PC-9 (cell line): Measurements from ENCODE around the gene CLMN. TPM values are rescaled to one million over a fixed set of nuclear protein-coding genes. Genes with fewer than 3 reads are reported as not detected.

Source experiments
- BruUV-seq: library from RNA; stranded (reverse); fragments of 400-500 nt; replicated peaks from 2 replicates; lab custom pipeline; 2021; lab: Mats Ljungman, UMichigan
- CTCF ChIA-PET: fragments of 300-600 bp; sonication (Branson Sonifier 250); formaldehyde crosslinking; loops from one replicate; lab custom pipeline; 2022; ENCODE audit warnings: antibody characterized with exemption; lab: Charles Lee
- POLR2A ChIA-PET: fragments of 300-600 bp; sonication (Branson Sonifier 250); formaldehyde crosslinking; loops from one replicate; lab custom pipeline; 2022; ENCODE audit warnings: antibody characterized with exemption; ENCODE audit not compliant: unreplicated experiment; lab: Charles Lee
- DNase-seq, 2 experiments: peaks; one replicate each; pipeline versions ENCODE4 v3.0.0 to v3.0.0-alpha.2; 2015 to 2022; ENCODE audit warnings: mixed read lengths in 1 of 2
- H2AFZ ChIP-seq: fragments of 200-600 bp; sonication (generic); 2 replicates; pipeline ENCODE4 v1.8.1; 2017; ENCODE audit warnings: antibody characterized with exemption
- H3F3A ChIP-seq: fragments of 200-600 bp; sonication (generic); 2 replicates; pipeline ENCODE4 v1.8.1; 2017; ENCODE audit warnings: antibody characterized with exemption, mild to moderate bottlenecking, low read depth; ENCODE audit not compliant: insufficient read depth
- H3K27ac ChIP-seq: fragments of 200-600 bp; sonication (generic); 2 replicates; pipeline ENCODE4 v1.6.1; 2016; ENCODE audit warnings: mixed run types
- H3K27me3 ChIP-seq: fragments of 200-600 bp; sonication (generic); 2 replicates; pipeline ENCODE4 v1.6.1; 2016; ENCODE audit warnings: low read depth, mixed run types; ENCODE audit not compliant: insufficient read depth
- H3K36me3 ChIP-seq: fragments of 200-600 bp; sonication (generic); 2 replicates; pipeline ENCODE4 v1.6.1; 2016; ENCODE audit warnings: low read depth, mixed run types
- H3K4me1 ChIP-seq: fragments of 200-600 bp; sonication (generic); replicated peaks from 2 replicates; pipeline ENCODE4 v1.6.1; 2016; ENCODE audit warnings: mixed run types; ENCODE audit not compliant: insufficient read depth
- H3K4me2 ChIP-seq: fragments of 200-600 bp; sonication (generic); 2 replicates; pipeline ENCODE4 v1.6.1; 2017; ENCODE audit warnings: mixed run types
- H3K4me3 ChIP-seq: fragments of 200-600 bp; sonication (generic); 2 replicates; pipeline ENCODE4 v1.6.1; 2016; ENCODE audit warnings: mixed run types
- H3K79me2 ChIP-seq: fragments of 200-600 bp; sonication (generic); 2 replicates; pipeline ENCODE4 v1.6.1; 2017; ENCODE audit warnings: low read depth, mixed run types
- H3K9me2 ChIP-seq: fragments of 200-600 bp; sonication (generic); 2 replicates; pipeline ENCODE4 v1.8.1; 2017; ENCODE audit warnings: mild to moderate bottlenecking; ENCODE audit not compliant: insufficient read depth
- H3K9me3 ChIP-seq: fragments of 200-600 bp; sonication (generic); 2 replicates; pipeline ENCODE4 v1.8.1; 2016; ENCODE audit warnings: low read depth; ENCODE audit not compliant: insufficient read depth
- H4K20me1 ChIP-seq: fragments of 200-600 bp; sonication (generic); 2 replicates; pipeline ENCODE4 v1.8.1; 2017; ENCODE audit not compliant: insufficient read depth
- CTCF ChIP-seq: fragments of 200-600 bp; sonication (generic); conservative IDR thresholded peaks from 2 replicates; pipeline ENCODE4 v1.6.1; 2017; ENCODE audit warnings: mixed run types, antibody characterized with exemption, mild to moderate bottlenecking, moderate library complexity
- EZH2 ChIP-seq: fragments of 200-600 bp; sonication (generic); IDR thresholded peaks from 2 replicates; pipeline ENCODE4 v1.8.0; 2017; ENCODE audit warnings: antibody characterized with exemption, low read depth
- intact Hi-C: fragments of 100-400 bp; cut with micrococcal nuclease; formaldehyde crosslinking; loops from one replicate; pipeline ENCODE4 v1.10.0; 2022; ENCODE audit not compliant: unreplicated experiment
- total RNA-seq: library from RNA; stranded (reverse); gene quantifications from 2 replicates; pipeline ENCODE4 v1.2.3, GENCODE V29; 2021

Gene CLMN
- total RNA-seq, 1 experiment from 2014 or later: 15.8 TPM

- Histone ChIP-seq H4K20me1 (peaks cover 7% of the 10 kb centered on the region; the same call in 1 of the 2 replicates), H3K4me3 (no peak overlapping the region), H3K79me2 (peaks cover 76% of the 10 kb centered on the region), H2AFZ (no peak overlapping the region), H3K27me3 (no peaks in the 10 kb centered on the region), H3K4me1 (no peaks in the 10 kb centered on the region), H3K9me3 (no peaks in the 10 kb centered on the region), H3K27ac (no peak overlapping the region), H3K9me2 (no peaks in the 10 kb centered on the region), H3F3A (no peaks in the 10 kb centered on the region), H3K4me2 (no peak overlapping the region), H3K36me3 (0 out of 2 replicates have a peak, but pooled peaks cover 5% of the 10 kb centered on the region)
- POLR2A ChIA-PET: interaction anchor here (0.7 kb wide), 1 partner anchor 13 kb away, joined by 4 read pairs; no protein-coding TSS in a partner anchor
- CTCF ChIA-PET: no interaction called here
- BruUV-seq: no TSS peak
- TF ChIP-seq EZH2 (no peak), CTCF (no peak)
- no peak for DNase-seq
- intact Hi-C loops: no loop called here
These were observed 174.9 kb downstream of the CLMN start for GRCh38 chr14:95144849-95145248.

- no peaks in the 10 kb centered on the region for H3K4me1 ChIP-seq
- no peaks in the 10 kb centered on the region for H3K9me2 ChIP-seq
- no peaks in the 10 kb centered on the region for H3K27me3 ChIP-seq
- peaks cover 74% of the 10 kb centered on the region for H3K79me2 ChIP-seq
- BruUV-seq: no TSS peak
- no peak for TF ChIP-seq EZH2
- no peak for TF ChIP-seq CTCF
- H3F3A ChIP-seq: no peaks in the 10 kb centered on the region
- H2AFZ ChIP-seq: no peak overlapping the region
- no peak overlapping the region for H3K27ac ChIP-seq
- 0 out of 2 replicates have a peak, but pooled peaks cover 5% of the 10 kb centered on the region for H3K36me3 ChIP-seq
- intact Hi-C loops: no loop called here
- H3K4me3 ChIP-seq: no peak overlapping the region
- H4K20me1 ChIP-seq: peaks cover 7% of the 10 kb centered on the region; the same call in 1 of the 2 replicates
- ChIA-PET CTCF (no interaction called here), POLR2A (no interaction called here)
- no peaks in the 10 kb centered on the region for H3K9me3 ChIP-seq
- H3K4me2 ChIP-seq: no peak overlapping the region
- DNase-seq: no peak
These were observed 175.7 kb downstream of the CLMN start for GRCh38 chr14:95143808-95144620.

GRCh38 chr14:95142208-95142607 lies 177.5 kb downstream of the CLMN start:
- Histone ChIP-seq H2AFZ (no peak overlapping the region), H3K9me3 (no peaks in the 10 kb centered on the region), H3K27ac (no peak overlapping the region), H3K4me2 (no peak overlapping the region), H4K20me1 (peaks cover 7% of the 10 kb centered on the region; the same call in 1 of the 2 replicates), H3K79me2 (peaks cover 59% of the 10 kb centered on the region), H3K9me2 (no peaks in the 10 kb centered on the region), H3K4me3 (no peak overlapping the region), H3K4me1 (no peaks in the 10 kb centered on the region), H3F3A (no peaks in the 10 kb centered on the region), H3K27me3 (no peaks in the 10 kb centered on the region), H3K36me3 (0 out of 2 replicates have a peak, but pooled peaks cover 5% of the 10 kb centered on the region)
- ChIA-PET CTCF (no interaction called here), POLR2A (no interaction called here)
- intact Hi-C loops: no loop called here
- TF ChIP-seq EZH2 (no peak), CTCF (no peak)
- no TSS peak for BruUV-seq
- no peak for DNase-seq
